Measurements from ENCODE around the gene KLK6.
"Not testable (repeated sequence)": the region's sequence is repeated elsewhere in the genome, so short reads cannot be mapped to it uniquely, and the experiment has no call there.

Gene KLK6

GRCh38 chr19:50981587-50982146, 12.3 kb upstream of the KLK6 start:
- ATAC-seq (replicated peaks; ENCODE audit: extremely low read depth, poor library complexity, severe bottlenecking), result no peak
- H3K4me3 Mint-ChIP-seq, result no peak overlapping the region
- no peaks in the 10 kb centered on the region for H3K9me3 Mint-ChIP-seq
- peaks cover 81% of the 10 kb centered on the region for H3K27me3 Mint-ChIP-seq
- H3K36me3 Mint-ChIP-seq (ENCODE audit: insufficient read depth), result no peaks in the 10 kb centered on the region
- H3K4me1 Mint-ChIP-seq, result no peaks in the 10 kb centered on the region
- H3K27ac Mint-ChIP-seq (ENCODE audit: low read depth), result no peak overlapping the region
- no peak for DNase-seq (ENCODE audit: low spot score in 2 of 2)

GRCh38 chr19:50980208-50980607, 10.8 kb upstream of the KLK6 start:
- H3K4me3 Mint-ChIP-seq, result no peak overlapping the region
- peaks cover 79% of the 10 kb centered on the region for H3K27me3 Mint-ChIP-seq
- ATAC-seq (replicated peaks; ENCODE audit: extremely low read depth, poor library complexity, severe bottlenecking), result no peak
- no peak for DNase-seq (ENCODE audit: low spot score in 2 of 2)
- H3K9me3 Mint-ChIP-seq, result no peaks in the 10 kb centered on the region
- H3K27ac Mint-ChIP-seq (ENCODE audit: low read depth), result no peak overlapping the region
- no peaks in the 10 kb centered on the region for H3K36me3 Mint-ChIP-seq (ENCODE audit: insufficient read depth)
- H3K4me1 Mint-ChIP-seq, result peaks cover 7% of the 10 kb centered on the region

GRCh38 chr19:50979758-50980157, 10.4 kb upstream of the KLK6 start:
- no peak overlapping the region for H3K27ac Mint-ChIP-seq (ENCODE audit: low read depth)
- H3K4me3 Mint-ChIP-seq, result no peak overlapping the region
- H3K36me3 Mint-ChIP-seq (ENCODE audit: insufficient read depth), result no peaks in the 10 kb centered on the region
- H3K9me3 Mint-ChIP-seq, result no peaks in the 10 kb centered on the region
- H3K27me3 Mint-ChIP-seq, result peaks cover 75% of the 10 kb centered on the region
- no peak for ATAC-seq (replicated peaks; ENCODE audit: extremely low read depth, poor library complexity, severe bottlenecking)
- peaks cover 7% of the 10 kb centered on the region for H3K4me1 Mint-ChIP-seq
- no peak for DNase-seq (ENCODE audit: low spot score in 2 of 2)

GRCh38 chr19:50978772-50979390, 9.5 kb upstream of the KLK6 start:
- H3K36me3 Mint-ChIP-seq (ENCODE audit: insufficient read depth), result no peaks in the 10 kb centered on the region
- H3K27ac Mint-ChIP-seq (ENCODE audit: low read depth), result no peak overlapping the region
- peaks cover 7% of the 10 kb centered on the region for H3K4me1 Mint-ChIP-seq
- ATAC-seq (replicated peaks; ENCODE audit: extremely low read depth, poor library complexity, severe bottlenecking), result no peak
- H3K9me3 Mint-ChIP-seq, result no peaks in the 10 kb centered on the region
- no peak for DNase-seq (ENCODE audit: low spot score in 2 of 2)
- H3K4me3 Mint-ChIP-seq, result no peak overlapping the region
- H3K27me3 Mint-ChIP-seq, result peaks cover 66% of the 10 kb centered on the region

GRCh38 chr19:50977626-50978025, 8.2 kb upstream of the KLK6 start:
- no peaks in the 10 kb centered on the region for H3K36me3 Mint-ChIP-seq (ENCODE audit: insufficient read depth)
- no peaks in the 10 kb centered on the region for H3K9me3 Mint-ChIP-seq
- DNase-seq (ENCODE audit: low spot score in 2 of 2) (no peak), ATAC-seq (replicated peaks; ENCODE audit: extremely low read depth, poor library complexity, severe bottlenecking) (no peak)
- H3K27me3 Mint-ChIP-seq, result peaks cover 72% of the 10 kb centered on the region
- no peak overlapping the region for H3K27ac Mint-ChIP-seq (ENCODE audit: low read depth)
- no peak overlapping the region for H3K4me3 Mint-ChIP-seq
- peaks cover 7% of the 10 kb centered on the region for H3K4me1 Mint-ChIP-seq

- H3K27ac Mint-ChIP-seq (ENCODE audit: low read depth), result no peak overlapping the region
- no peak overlapping the region for H3K4me3 Mint-ChIP-seq
- H3K27me3 Mint-ChIP-seq, result peaks cover 75% of the 10 kb centered on the region
- DNase-seq (ENCODE audit: low spot score in 2 of 2), result no peak
- no peaks in the 10 kb centered on the region for H3K9me3 Mint-ChIP-seq
- H3K4me1 Mint-ChIP-seq, result peaks cover 7% of the 10 kb centered on the region
- no peaks in the 10 kb centered on the region for H3K36me3 Mint-ChIP-seq (ENCODE audit: insufficient read depth)
- ATAC-seq (replicated peaks; ENCODE audit: extremely low read depth, poor library complexity, severe bottlenecking), result no peak
Observed at GRCh38 chr19:50975766-50976165, 6.4 kb upstream of the KLK6 start.

GRCh38 chr19:50974702-50975556, 5.5 kb upstream of the KLK6 start:
- Mint-ChIP-seq H3K9me3 (no peaks in the 10 kb centered on the region), H3K36me3 (ENCODE audit: insufficient read depth) (no peaks in the 10 kb centered on the region), H3K27me3 (peaks cover 75% of the 10 kb centered on the region), H3K27ac (ENCODE audit: low read depth) (no peak overlapping the region), H3K4me1 (peaks cover 7% of the 10 kb centered on the region), H3K4me3 (no peak overlapping the region)
- DNase-seq (ENCODE audit: low spot score in 2 of 2), result no peak
- no peak for ATAC-seq (replicated peaks; ENCODE audit: extremely low read depth, poor library complexity, severe bottlenecking)

GRCh38 chr19:50972795-50973376, 3.5 kb upstream of the KLK6 start:
- H3K4me3 Mint-ChIP-seq, result no peak overlapping the region
- no peak for ATAC-seq (replicated peaks; ENCODE audit: extremely low read depth, poor library complexity, severe bottlenecking)

GRCh38 chr19:50969810-50970209, 419 bp upstream of the KLK6 start:
- H3K36me3 Mint-ChIP-seq (ENCODE audit: insufficient read depth); H3K27ac Mint-ChIP-seq (ENCODE audit: low read depth); ATAC-seq (replicated peaks; ENCODE audit: extremely low read depth, poor library complexity, severe bottlenecking); H3K9me3 Mint-ChIP-seq; DNase-seq (ENCODE audit: low spot score in 2 of 2); H3K4me3 Mint-ChIP-seq; H3K4me1 Mint-ChIP-seq: not testable (repeated sequence)
- H3K27me3 Mint-ChIP-seq, result peaks cover 76% of the 10 kb centered on the region

More at GRCh38 chr19:50972795-50973376, 3.5 kb upstream of the KLK6 start:
- Mint-ChIP-seq H3K36me3 (ENCODE audit: insufficient read depth) (no peaks in the 10 kb centered on the region), H3K27me3 (peaks cover 69% of the 10 kb centered on the region), H3K27ac (ENCODE audit: low read depth) (no peak overlapping the region), H3K9me3 (no peaks in the 10 kb centered on the region), H3K4me1 (peaks cover 7% of the 10 kb centered on the region)
- no peak for DNase-seq (ENCODE audit: low spot score in 2 of 2)

- Mint-ChIP-seq H3K36me3 (ENCODE audit: insufficient read depth) (no peaks in the 10 kb centered on the region), H3K9me3 (no peaks in the 10 kb centered on the region), H3K4me3 (no peak overlapping the region), H3K27ac (ENCODE audit: low read depth) (no peak overlapping the region), H3K27me3 (peaks cover 86% of the 10 kb centered on the region), H3K4me1 (no peaks in the 10 kb centered on the region)
- DNase-seq (ENCODE audit: low spot score in 2 of 2), result no peak
- no peak for ATAC-seq (replicated peaks; ENCODE audit: extremely low read depth, poor library complexity, severe bottlenecking)
Observed at GRCh38 chr19:50968716-50969412, 527 bp downstream of the KLK6 start.

GRCh38 chr19:50967929-50968715, 1.3 kb downstream of the KLK6 start:
- H3K27ac Mint-ChIP-seq (ENCODE audit: low read depth), result no peak overlapping the region
- H3K36me3 Mint-ChIP-seq (ENCODE audit: insufficient read depth), result no peaks in the 10 kb centered on the region
- no peaks in the 10 kb centered on the region for H3K9me3 Mint-ChIP-seq
- no peaks in the 10 kb centered on the region for H3K4me1 Mint-ChIP-seq
- ATAC-seq (replicated peaks; ENCODE audit: extremely low read depth, poor library complexity, severe bottlenecking) (no peak), DNase-seq (ENCODE audit: low spot score in 2 of 2) (no peak)
- H3K27me3 Mint-ChIP-seq, result peaks cover 85% of the 10 kb centered on the region
- H3K4me3 Mint-ChIP-seq, result no peak overlapping the region

GRCh38 chr19:50964266-50964665, 5.1 kb downstream of the KLK6 start:
- Mint-ChIP-seq H3K4me3 (no peak overlapping the region), H3K27ac (ENCODE audit: low read depth) (no peak overlapping the region), H3K9me3 (peaks cover 22% of the 10 kb centered on the region), H3K4me1 (no peaks in the 10 kb centered on the region), H3K36me3 (ENCODE audit: insufficient read depth) (peaks cover 1% of the 10 kb centered on the region), H3K27me3 (peaks cover 46% of the 10 kb centered on the region)
- ATAC-seq (replicated peaks; ENCODE audit: extremely low read depth, poor library complexity, severe bottlenecking), result no peak
- DNase-seq (ENCODE audit: low spot score in 2 of 2), result no peak

Data from central memory CD8-positive, alpha-beta T cell (primary cell).